ENCODE data around the gene KCNQ1.

The KCNQ1 gene

DNA sequence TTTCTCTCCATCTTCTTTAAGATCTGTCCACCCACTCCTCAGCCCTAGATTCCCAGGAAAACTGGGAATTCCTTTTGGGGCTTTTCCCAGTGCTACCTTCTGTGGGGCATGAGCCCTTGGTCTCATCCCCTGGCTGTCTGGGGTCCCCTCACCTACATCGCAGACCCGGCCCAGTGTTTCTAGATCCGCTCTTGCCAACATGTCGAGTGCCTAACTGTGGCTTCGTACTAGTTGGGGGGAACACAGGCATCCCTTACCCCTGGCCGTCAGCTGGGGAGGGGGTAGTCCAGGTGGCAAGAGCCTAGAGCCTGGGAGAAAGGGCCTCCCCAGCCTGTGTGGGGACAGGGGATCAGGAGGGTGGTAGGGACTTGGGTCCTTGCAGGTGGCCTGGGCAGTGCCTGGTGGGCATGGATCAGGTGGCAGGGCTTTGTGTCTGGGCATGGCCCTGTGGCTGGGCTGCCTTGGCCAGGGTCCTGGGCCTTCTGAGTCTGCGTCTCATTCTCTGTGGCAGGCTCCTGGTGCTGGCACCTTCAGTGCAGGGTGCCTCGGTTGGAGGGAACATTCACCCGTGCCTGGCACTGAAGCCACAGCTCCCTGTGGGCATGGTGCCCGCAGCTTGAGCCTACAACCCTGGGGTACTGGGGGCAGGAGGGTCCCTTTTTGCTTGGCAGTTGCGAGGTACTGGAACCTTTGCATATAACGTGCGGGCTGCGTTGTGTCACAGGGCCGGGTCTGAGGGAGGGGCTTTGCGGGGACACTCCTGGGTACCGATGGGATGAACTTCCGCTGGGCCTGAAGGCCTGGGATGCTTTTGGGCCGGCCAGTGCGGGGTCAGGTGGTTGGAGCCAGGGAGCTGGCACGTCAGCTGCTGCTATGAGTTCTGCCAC is 4.1 kb downstream of the KCNQ1 start:
- no peak overlapping the region for H2AFZ ChIP-seq (ENCODE audit: low read length)
- H3K4me2 ChIP-seq (ENCODE audit: low read length), result no peak overlapping the region
- no peak for TF ChIP-seq EZH2 (IDR thresholded peaks at IDR 0.05; ENCODE audit: borderline replicate concordance, low read length)
- TF ChIP-seq, protein P1, sequence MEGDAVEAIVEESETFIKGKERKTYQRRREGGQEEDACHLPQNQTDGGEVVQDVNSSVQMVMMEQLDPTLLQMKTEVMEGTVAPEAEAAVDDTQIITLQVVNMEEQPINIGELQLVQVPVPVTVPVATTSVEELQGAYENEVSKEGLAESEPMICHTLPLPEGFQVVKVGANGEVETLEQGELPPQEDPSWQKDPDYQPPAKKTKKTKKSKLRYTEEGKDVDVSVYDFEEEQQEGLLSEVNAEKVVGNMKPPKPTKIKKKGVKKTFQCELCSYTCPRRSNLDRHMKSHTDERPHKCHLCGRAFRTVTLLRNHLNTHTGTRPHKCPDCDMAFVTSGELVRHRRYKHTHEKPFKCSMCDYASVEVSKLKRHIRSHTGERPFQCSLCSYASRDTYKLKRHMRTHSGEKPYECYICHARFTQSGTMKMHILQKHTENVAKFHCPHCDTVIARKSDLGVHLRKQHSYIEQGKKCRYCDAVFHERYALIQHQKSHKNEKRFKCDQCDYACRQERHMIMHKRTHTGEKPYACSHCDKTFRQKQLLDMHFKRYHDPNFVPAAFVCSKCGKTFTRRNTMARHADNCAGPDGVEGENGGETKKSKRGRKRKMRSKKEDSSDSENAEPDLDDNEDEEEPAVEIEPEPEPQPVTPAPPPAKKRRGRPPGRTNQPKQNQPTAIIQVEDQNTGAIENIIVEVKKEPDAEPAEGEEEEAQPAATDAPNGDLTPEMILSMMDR (IDR thresholded peaks at IDR 0.05; ENCODE audit: low read length), result no peak
- no peaks in the 10 kb centered on the region for H3K36me3 ChIP-seq (ENCODE audit: insufficient read depth, low read length)
- H3K9ac ChIP-seq (ENCODE audit: low read length), result no peak overlapping the region
- no peaks in the 10 kb centered on the region for H3K79me2 ChIP-seq (ENCODE audit: insufficient read depth, low read length)
- H3K4me1 ChIP-seq (ENCODE audit: insufficient read depth, low read length, severe bottlenecking), result peaks cover 7% of the 10 kb centered on the region
- no peaks in the 10 kb centered on the region for H3K9me3 ChIP-seq (ENCODE audit: low read length)
- no peaks in the 10 kb centered on the region for H3K9me2 ChIP-seq (ENCODE audit: low read depth, low read length)
- no peak overlapping the region for H3K4me3 ChIP-seq (ENCODE audit: low read depth, low read length, poor library complexity, severe bottlenecking)
- no peak overlapping the region for H3K27ac ChIP-seq (ENCODE audit: low read depth, low read length, poor library complexity, severe bottlenecking)
- no peaks in the 10 kb centered on the region for H3K27me3 ChIP-seq (ENCODE audit: insufficient read depth, low read length)
- no peaks in the 10 kb centered on the region for H3F3A ChIP-seq (ENCODE audit: insufficient read depth, low read length)
- H4K20me1 ChIP-seq (ENCODE audit: insufficient read depth, low read length), result no peaks in the 10 kb centered on the region

GRCh38 chr11:2449548-2450320 is 4.9 kb downstream of the KCNQ1 start:
- no peak overlapping the region for H3K9ac ChIP-seq (ENCODE audit: low read length)
- H3K27ac ChIP-seq (ENCODE audit: low read depth, low read length, poor library complexity, severe bottlenecking), result no peak overlapping the region
- no peaks in the 10 kb centered on the region for H3K9me3 ChIP-seq (ENCODE audit: low read length)
- H4K20me1 ChIP-seq (ENCODE audit: insufficient read depth, low read length), result no peaks in the 10 kb centered on the region
- H3K4me3 ChIP-seq (ENCODE audit: low read depth, low read length, poor library complexity, severe bottlenecking), result no peak overlapping the region
- H3K4me1 ChIP-seq (ENCODE audit: insufficient read depth, low read length, severe bottlenecking), result peaks cover 7% of the 10 kb centered on the region
- TF ChIP-seq, protein P1 (IDR thresholded peaks at IDR 0.05; ENCODE audit: low read length), result no peak
- no peak for TF ChIP-seq EZH2 (IDR thresholded peaks at IDR 0.05; ENCODE audit: borderline replicate concordance, low read length)
- no peaks in the 10 kb centered on the region for H3K9me2 ChIP-seq (ENCODE audit: low read depth, low read length)
- no peak overlapping the region for H3K4me2 ChIP-seq (ENCODE audit: low read length)
- no peaks in the 10 kb centered on the region for H3K27me3 ChIP-seq (ENCODE audit: insufficient read depth, low read length)
- no peaks in the 10 kb centered on the region for H3K79me2 ChIP-seq (ENCODE audit: insufficient read depth, low read length)
- H3K36me3 ChIP-seq (ENCODE audit: insufficient read depth, low read length), result no peaks in the 10 kb centered on the region
- H3F3A ChIP-seq (ENCODE audit: insufficient read depth, low read length), result no peaks in the 10 kb centered on the region
- no peak overlapping the region for H2AFZ ChIP-seq (ENCODE audit: low read length)

- no peaks in the 10 kb centered on the region for H3K9me2 ChIP-seq (ENCODE audit: low read depth, low read length)
- no peaks in the 10 kb centered on the region for H3K79me2 ChIP-seq (ENCODE audit: insufficient read depth, low read length)
- TF ChIP-seq, protein P1 (IDR thresholded peaks at IDR 0.05; ENCODE audit: low read length), result no peak
- no peak for TF ChIP-seq EZH2 (IDR thresholded peaks at IDR 0.05; ENCODE audit: borderline replicate concordance, low read length)
- H3K4me1 ChIP-seq (ENCODE audit: insufficient read depth, low read length, severe bottlenecking), result peaks cover 7% of the 10 kb centered on the region
- H3K27ac ChIP-seq (ENCODE audit: low read depth, low read length, poor library complexity, severe bottlenecking), result no peak overlapping the region
- no peak overlapping the region for H3K4me3 ChIP-seq (ENCODE audit: low read depth, low read length, poor library complexity, severe bottlenecking)
- no peak overlapping the region for H3K4me2 ChIP-seq (ENCODE audit: low read length)
- H3F3A ChIP-seq (ENCODE audit: insufficient read depth, low read length), result no peaks in the 10 kb centered on the region
- no peaks in the 10 kb centered on the region for H3K36me3 ChIP-seq (ENCODE audit: insufficient read depth, low read length)
- H4K20me1 ChIP-seq (ENCODE audit: insufficient read depth, low read length), result no peaks in the 10 kb centered on the region
- no peak overlapping the region for H2AFZ ChIP-seq (ENCODE audit: low read length)
- no peaks in the 10 kb centered on the region for H3K27me3 ChIP-seq (ENCODE audit: insufficient read depth, low read length)
- no peak overlapping the region for H3K9ac ChIP-seq (ENCODE audit: low read length)
- no peaks in the 10 kb centered on the region for H3K9me3 ChIP-seq (ENCODE audit: low read length)
Observed at GRCh38 chr11:2450321-2451041, 5.7 kb downstream of the KCNQ1 start.
